ENCODE results near the gene LYPD6B.
A peak's percentile ranks its signal among the peaks of the same experiment; 100 is the strongest.

Gene LYPD6B

GRCh38 chr2:149170156-149170555 lies 131.7 kb downstream of the LYPD6B start:
- TF ChIP-seq, protein P1, sequence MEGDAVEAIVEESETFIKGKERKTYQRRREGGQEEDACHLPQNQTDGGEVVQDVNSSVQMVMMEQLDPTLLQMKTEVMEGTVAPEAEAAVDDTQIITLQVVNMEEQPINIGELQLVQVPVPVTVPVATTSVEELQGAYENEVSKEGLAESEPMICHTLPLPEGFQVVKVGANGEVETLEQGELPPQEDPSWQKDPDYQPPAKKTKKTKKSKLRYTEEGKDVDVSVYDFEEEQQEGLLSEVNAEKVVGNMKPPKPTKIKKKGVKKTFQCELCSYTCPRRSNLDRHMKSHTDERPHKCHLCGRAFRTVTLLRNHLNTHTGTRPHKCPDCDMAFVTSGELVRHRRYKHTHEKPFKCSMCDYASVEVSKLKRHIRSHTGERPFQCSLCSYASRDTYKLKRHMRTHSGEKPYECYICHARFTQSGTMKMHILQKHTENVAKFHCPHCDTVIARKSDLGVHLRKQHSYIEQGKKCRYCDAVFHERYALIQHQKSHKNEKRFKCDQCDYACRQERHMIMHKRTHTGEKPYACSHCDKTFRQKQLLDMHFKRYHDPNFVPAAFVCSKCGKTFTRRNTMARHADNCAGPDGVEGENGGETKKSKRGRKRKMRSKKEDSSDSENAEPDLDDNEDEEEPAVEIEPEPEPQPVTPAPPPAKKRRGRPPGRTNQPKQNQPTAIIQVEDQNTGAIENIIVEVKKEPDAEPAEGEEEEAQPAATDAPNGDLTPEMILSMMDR (conservative IDR thresholded peaks at IDR 0.05): no peak
- H3K27ac ChIP-seq: peak overlapping the region; percentile 58

DNA sequence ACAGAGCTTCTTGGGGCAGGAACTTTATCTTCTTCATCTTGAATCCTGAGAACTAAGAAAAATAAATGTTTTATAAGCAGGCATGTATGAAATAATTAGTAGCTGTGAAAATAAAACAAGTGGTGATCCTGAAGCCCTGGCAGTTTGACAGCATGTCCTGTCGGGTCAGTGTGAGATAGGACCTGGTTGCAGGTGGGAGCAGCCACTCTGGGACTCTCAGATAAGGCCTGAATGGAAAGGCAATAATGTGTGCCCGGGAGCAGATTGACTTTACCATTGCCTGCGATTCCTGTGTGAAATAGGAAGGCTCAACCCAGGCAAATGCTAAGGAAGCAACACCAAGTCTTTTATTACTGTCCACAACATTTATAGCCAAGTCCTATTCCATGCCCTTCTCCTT lies 132.4 kb downstream of the LYPD6B start:
- H3K27ac ChIP-seq: peak overlapping the region; percentile 58; the same call in 1 of the 2 replicates

DNA sequence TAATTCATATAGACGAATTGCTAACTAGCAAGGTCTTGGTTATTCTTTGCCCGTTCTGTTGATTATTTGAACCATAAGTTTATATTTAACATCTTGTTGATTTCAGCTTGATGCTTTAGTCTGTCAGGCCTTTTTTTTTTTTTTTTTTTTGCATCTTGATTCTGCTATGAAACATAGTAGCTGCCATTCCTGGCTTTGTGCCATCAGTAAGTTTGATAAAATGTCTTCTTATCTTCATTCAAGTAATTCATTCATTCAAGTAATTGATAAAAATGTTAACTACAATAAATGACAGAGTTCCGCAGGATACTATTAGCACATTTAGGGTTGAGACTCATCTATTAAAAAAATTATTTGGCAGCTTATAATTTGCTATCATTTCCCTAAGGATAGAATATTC lies 134.7 kb downstream of the LYPD6B start:
- TF ChIP-seq, protein P1 (conservative IDR thresholded peaks at IDR 0.05): no peak

More for the DNA sequence above, 132.4 kb downstream of the LYPD6B start:
- TF ChIP-seq, protein P1 (conservative IDR thresholded peaks at IDR 0.05): no peak

DNA sequence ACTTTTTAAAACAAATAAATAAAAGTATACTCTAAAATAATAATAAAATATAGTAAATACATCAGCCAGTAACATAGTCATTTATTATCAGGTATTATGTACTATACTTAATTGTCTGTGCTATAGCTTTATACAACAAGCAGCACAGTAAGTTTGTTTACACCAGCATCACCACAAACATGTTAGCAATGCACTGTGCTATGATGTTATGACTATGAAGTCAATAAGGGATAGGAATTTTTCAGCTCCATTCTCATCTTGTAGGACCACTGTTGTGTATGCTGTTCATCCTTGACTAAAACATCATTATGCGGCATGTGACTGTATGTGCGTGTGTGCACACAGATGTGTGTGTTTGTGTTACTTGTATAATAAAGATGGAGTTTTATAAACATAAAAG lies 137.5 kb downstream of the LYPD6B start:
- H3K27ac ChIP-seq: no peak overlapping the region
- TF ChIP-seq, protein P1 (conservative IDR thresholded peaks at IDR 0.05): no peak

More for the DNA sequence above, 134.7 kb downstream of the LYPD6B start:
- no peak overlapping the region for H3K27ac ChIP-seq

DNA sequence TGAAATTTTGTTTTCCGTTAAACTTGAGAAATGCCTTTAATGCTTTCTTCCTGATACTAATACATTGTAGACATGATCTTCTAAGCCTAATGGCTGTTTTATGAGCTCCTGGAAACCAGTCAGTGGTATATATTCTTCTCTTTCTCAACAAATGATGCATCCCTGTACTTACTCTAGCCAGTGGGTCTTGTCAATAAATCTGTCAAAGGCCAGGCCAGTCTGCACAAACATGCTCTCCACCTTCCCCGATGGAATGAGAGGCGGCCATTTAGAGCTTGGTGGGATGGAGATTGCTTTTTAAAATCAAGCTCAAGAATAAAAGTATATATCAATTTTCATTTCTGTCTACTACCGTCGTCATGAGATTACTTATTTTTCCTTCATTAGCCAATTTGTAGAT lies 140.1 kb downstream of the LYPD6B start:
- TF ChIP-seq, protein P1 (conservative IDR thresholded peaks at IDR 0.05): no peak
- H3K27ac ChIP-seq: no peak overlapping the region

DNA sequence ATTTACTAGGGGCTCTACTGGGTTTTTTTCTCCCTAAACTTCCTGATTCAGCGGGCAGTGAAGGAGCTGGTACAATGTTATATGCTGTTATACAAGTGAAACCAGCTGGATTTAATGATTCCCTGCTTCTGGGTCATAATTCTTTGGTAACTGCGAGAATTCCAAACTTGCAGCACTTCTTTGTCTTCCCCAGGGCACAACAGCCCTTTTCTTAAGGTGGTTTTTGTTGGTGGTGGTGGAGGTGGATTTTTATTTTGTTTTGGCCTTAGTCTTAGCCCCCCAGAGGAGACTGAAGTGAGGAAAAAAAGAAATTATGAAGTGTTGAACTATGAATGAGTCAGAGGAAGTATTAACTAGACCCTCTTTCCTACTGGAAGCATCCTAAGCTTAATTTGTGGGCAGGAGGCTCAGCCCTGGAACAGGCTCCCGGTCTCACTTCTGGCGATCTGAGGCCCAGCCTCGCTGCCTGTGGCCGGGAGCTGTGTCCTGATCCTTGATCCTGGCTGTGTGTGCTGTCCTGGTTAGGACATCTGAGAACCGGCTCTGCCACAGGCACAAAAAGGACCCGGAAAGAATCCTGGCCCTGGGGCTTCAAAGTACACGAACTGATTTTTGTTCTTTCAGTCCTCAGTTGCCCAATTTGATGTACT lies 141.9 kb downstream of the LYPD6B start:
- TF ChIP-seq, protein P1 (conservative IDR thresholded peaks at IDR 0.05): no peak
- H3K27ac ChIP-seq: no peak overlapping the region

DNA sequence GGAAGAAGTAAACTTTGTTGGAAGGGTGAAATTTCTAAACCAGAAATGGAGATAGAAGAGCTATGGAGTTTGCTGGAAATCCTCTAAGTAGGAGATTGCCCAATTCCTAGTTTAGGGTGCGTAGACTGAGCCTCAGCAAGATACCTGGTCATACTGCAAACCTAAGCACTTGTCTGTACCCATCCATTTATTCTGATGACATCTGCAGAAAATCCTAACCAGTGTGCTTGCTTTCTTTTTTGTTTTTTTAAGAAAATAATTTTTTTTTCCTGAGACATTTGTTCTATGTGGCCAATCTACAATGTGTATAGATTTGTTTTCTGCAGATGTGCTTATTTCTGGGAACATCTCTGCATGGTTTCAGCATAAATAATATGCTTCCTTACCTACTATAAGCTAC lies 144.7 kb downstream of the LYPD6B start:
- TF ChIP-seq, protein P1 (conservative IDR thresholded peaks at IDR 0.05): no peak
- no peak overlapping the region for H3K27ac ChIP-seq

Data from VCaP (cell line).